Measurements from ENCODE around the gene IL18.

- TF ChIP-seq, protein P1, sequence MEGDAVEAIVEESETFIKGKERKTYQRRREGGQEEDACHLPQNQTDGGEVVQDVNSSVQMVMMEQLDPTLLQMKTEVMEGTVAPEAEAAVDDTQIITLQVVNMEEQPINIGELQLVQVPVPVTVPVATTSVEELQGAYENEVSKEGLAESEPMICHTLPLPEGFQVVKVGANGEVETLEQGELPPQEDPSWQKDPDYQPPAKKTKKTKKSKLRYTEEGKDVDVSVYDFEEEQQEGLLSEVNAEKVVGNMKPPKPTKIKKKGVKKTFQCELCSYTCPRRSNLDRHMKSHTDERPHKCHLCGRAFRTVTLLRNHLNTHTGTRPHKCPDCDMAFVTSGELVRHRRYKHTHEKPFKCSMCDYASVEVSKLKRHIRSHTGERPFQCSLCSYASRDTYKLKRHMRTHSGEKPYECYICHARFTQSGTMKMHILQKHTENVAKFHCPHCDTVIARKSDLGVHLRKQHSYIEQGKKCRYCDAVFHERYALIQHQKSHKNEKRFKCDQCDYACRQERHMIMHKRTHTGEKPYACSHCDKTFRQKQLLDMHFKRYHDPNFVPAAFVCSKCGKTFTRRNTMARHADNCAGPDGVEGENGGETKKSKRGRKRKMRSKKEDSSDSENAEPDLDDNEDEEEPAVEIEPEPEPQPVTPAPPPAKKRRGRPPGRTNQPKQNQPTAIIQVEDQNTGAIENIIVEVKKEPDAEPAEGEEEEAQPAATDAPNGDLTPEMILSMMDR (IDR thresholded peaks at IDR 0.05): no peak
- no peak for TF ChIP-seq POLR2A (IDR thresholded peaks at IDR 0.05)
Measured at GRCh38 chr11:112210890-112211289, 47.0 kb upstream of the IL18 start.
